T-helper 1 cell treated with Interleukin-12 subunit alpha and Interleukin-12 subunit beta and Interleukin-4 antibody, amounts not matched to agents 30 μg/mL and 1 μg/mL, for 36 hours (primary cell): ENCODE measurements around the gene YWHAB.

Experiments
- H3K27ac Mint-ChIP-seq: one replicate; pipeline ENCODE4 v1.8.0; 2021; ENCODE audit warnings: mild to moderate bottlenecking, mixed read lengths
- H3K27me3 Mint-ChIP-seq: one replicate; pipeline ENCODE4 v1.8.0; 2021; ENCODE audit warnings: low read depth, mixed read lengths
- H3K36me3 Mint-ChIP-seq: one replicate; pipeline ENCODE4 v1.8.0; 2021; ENCODE audit warnings: low read depth, mixed read lengths
- H3K4me1 Mint-ChIP-seq: one replicate; pipeline ENCODE4 v1.8.0; 2021; ENCODE audit warnings: low read depth, mixed read lengths
- H3K4me3 Mint-ChIP-seq: one replicate; pipeline ENCODE4 v1.8.0; 2021; ENCODE audit warnings: mild to moderate bottlenecking, moderate library complexity, mixed read lengths
- H3K9me3 Mint-ChIP-seq: one replicate; pipeline ENCODE4 v1.8.0; 2021; ENCODE audit warnings: mixed read lengths

The YWHAB gene

DNA sequence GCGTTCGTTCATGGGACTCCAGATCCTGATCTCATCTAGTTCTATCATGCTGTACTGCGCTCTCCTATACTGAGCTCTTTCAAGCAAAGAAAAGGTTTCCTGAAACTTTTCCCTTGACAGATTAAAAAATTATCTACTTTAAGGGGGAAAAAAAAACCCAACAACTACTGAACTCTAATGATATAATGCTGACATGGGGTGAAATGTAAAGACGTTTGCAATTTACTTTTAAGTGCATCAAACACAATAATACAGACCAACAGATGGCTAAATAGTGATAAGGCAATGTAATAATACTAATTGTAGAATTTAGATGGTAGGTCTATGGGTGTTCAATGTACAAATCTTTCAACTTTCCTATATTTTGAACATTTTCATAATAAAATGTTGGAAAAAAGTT lies 58.3 kb downstream of the YWHAB start:
- H3K27me3 Mint-ChIP-seq, result no peaks in the 10 kb centered on the region
- H3K4me3 Mint-ChIP-seq, result no peak overlapping the region
- no peaks in the 10 kb centered on the region for H3K9me3 Mint-ChIP-seq
- H3K27ac Mint-ChIP-seq, result no peak overlapping the region
- peaks cover 42% of the 10 kb centered on the region for H3K36me3 Mint-ChIP-seq
- H3K4me1 Mint-ChIP-seq, result no peaks in the 10 kb centered on the region

DNA sequence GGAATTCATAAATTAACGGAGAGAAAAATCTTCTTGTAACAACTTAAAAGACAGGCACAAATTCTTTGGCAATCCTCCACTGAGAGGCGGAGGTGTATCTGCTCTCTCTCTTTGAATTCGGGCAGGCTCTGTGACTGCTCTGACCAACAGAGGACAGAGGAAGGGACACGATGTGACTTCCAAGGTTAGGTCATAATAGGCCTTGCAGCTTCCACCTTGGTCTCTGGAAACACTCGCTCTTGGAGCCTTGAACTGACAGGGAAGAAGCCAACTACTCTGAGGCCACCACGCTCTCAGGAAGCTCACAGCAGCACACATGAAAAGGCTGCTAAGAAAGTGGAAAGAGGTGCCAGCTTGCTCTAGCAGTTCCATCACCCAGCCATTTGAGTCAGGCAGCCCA lies 59.8 kb downstream of the YWHAB start:
- Mint-ChIP-seq H3K4me3 (no peak overlapping the region), H3K4me1 (no peaks in the 10 kb centered on the region), H3K9me3 (no peaks in the 10 kb centered on the region), H3K27ac (no peak overlapping the region), H3K36me3 (peaks cover 48% of the 10 kb centered on the region), H3K27me3 (no peaks in the 10 kb centered on the region)

DNA sequence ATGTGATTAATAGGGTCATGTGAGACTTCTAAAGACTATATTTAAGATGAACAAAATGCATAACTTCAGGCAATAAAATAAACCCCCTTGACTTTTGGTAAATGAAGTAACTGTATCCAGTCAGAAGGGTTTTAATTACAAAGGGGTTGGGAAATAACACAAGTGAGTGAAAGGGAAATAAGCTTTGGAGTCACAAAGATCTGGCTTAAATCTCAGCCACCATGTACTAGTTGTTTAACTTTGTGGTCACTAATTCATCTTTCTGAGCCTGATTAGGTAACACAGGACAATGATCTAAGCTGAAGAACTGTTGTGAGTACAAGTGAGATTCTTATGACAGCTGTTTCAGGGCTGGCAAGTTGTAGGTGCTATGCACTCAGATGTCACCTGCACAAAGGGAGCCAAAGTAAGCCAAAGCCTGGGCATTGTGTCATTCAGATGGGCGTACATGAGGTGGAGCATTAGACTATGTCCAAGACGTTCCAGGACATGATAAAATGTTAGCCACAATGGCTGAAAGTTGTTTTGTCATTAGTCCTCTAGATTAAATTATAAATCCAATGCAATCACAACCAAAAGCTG lies 60.9 kb downstream of the YWHAB start:
- no peak overlapping the region for H3K4me3 Mint-ChIP-seq
- peaks cover 47% of the 10 kb centered on the region for H3K36me3 Mint-ChIP-seq
- no peak overlapping the region for H3K27ac Mint-ChIP-seq
- H3K9me3 Mint-ChIP-seq, result no peaks in the 10 kb centered on the region
- H3K27me3 Mint-ChIP-seq, result no peaks in the 10 kb centered on the region
- no peaks in the 10 kb centered on the region for H3K4me1 Mint-ChIP-seq

DNA sequence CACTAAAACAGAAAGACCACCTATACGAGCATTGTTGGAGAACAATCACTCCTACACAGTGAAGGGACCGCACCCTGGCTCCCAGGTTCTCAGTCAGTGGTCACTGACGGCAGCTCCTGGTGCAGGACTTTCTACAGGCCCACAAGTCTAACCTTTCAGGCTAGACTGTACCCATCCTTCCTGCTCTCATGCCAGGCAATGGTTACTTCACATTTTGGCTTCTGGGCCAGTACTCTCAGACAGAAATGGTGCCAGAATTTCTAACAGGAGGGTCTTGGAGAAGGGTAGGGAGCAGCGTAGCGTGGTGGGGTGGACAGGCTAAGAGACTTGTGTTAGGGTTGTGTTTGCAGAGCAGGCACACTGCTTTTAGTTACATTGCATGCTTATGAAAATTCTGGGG lies 62.6 kb downstream of the YWHAB start:
- H3K27ac Mint-ChIP-seq, result no peak overlapping the region
- H3K4me1 Mint-ChIP-seq, result peaks cover 10% of the 10 kb centered on the region
- no peak overlapping the region for H3K4me3 Mint-ChIP-seq
- peaks cover 48% of the 10 kb centered on the region for H3K36me3 Mint-ChIP-seq
- H3K27me3 Mint-ChIP-seq, result no peaks in the 10 kb centered on the region
- H3K9me3 Mint-ChIP-seq, result no peaks in the 10 kb centered on the region

- no peaks in the 10 kb centered on the region for H3K27me3 Mint-ChIP-seq
- no peaks in the 10 kb centered on the region for H3K9me3 Mint-ChIP-seq
- peaks cover 13% of the 10 kb centered on the region for H3K4me1 Mint-ChIP-seq
- H3K27ac Mint-ChIP-seq, result no peak overlapping the region
- no peak overlapping the region for H3K4me3 Mint-ChIP-seq
- H3K36me3 Mint-ChIP-seq, result peaks cover 50% of the 10 kb centered on the region
Measured at GRCh38 chr20:44948513-44948912, 63.0 kb downstream of the YWHAB start.

GRCh38 chr20:44950368-44950767 lies 64.9 kb downstream of the YWHAB start:
- Mint-ChIP-seq H3K36me3 (peaks cover 57% of the 10 kb centered on the region), H3K4me3 (no peak overlapping the region), H3K27ac (no peak overlapping the region)

DNA sequence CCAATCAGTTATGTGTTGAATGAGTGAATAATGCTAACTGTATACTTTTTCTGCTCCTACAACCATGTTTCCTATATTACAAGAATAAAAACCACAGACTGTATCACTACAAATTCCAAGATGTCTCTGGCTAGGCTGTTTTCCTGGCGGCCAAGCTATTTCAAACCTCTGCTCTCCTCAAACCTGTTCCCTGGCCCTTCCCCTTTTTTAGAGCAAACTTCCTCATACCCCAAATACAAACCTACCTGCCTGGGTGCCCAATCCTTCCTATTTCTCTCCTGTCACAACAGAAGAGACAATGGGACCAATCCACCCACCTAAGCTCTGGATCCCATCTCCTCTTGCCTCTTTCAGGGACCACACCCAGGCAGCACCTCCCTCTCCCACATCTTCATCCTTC lies 67.2 kb downstream of the YWHAB start:
- no peak overlapping the region for H3K4me3 Mint-ChIP-seq
- H3K27me3 Mint-ChIP-seq, result no peaks in the 10 kb centered on the region
- peak overlapping the region; percentile 23 for H3K27ac Mint-ChIP-seq

More at GRCh38 chr20:44950368-44950767, 64.9 kb downstream of the YWHAB start:
- Mint-ChIP-seq H3K4me1 (peaks cover 13% of the 10 kb centered on the region), H3K27me3 (no peaks in the 10 kb centered on the region), H3K9me3 (no peaks in the 10 kb centered on the region)

GRCh38 chr20:44954211-44954610 lies 68.7 kb downstream of the YWHAB start:
- Mint-ChIP-seq H3K9me3 (no peaks in the 10 kb centered on the region), H3K4me1 (peaks cover 35% of the 10 kb centered on the region), H3K27ac (no peak overlapping the region), H3K4me3 (no peak overlapping the region), H3K36me3 (peaks cover 59% of the 10 kb centered on the region), H3K27me3 (no peaks in the 10 kb centered on the region)

More for the DNA sequence above, 67.2 kb downstream of the YWHAB start:
- H3K36me3 Mint-ChIP-seq, result peaks cover 60% of the 10 kb centered on the region
- no peaks in the 10 kb centered on the region for H3K9me3 Mint-ChIP-seq
- H3K4me1 Mint-ChIP-seq, result peaks cover 22% of the 10 kb centered on the region

GRCh38 chr20:44955270-44955669 lies 69.8 kb downstream of the YWHAB start:
- peaks cover 41% of the 10 kb centered on the region for H3K4me1 Mint-ChIP-seq
- H3K36me3 Mint-ChIP-seq, result peaks cover 60% of the 10 kb centered on the region
- no peak overlapping the region for H3K27ac Mint-ChIP-seq
- no peaks in the 10 kb centered on the region for H3K9me3 Mint-ChIP-seq
- H3K4me3 Mint-ChIP-seq, result no peak overlapping the region
- no peaks in the 10 kb centered on the region for H3K27me3 Mint-ChIP-seq

DNA sequence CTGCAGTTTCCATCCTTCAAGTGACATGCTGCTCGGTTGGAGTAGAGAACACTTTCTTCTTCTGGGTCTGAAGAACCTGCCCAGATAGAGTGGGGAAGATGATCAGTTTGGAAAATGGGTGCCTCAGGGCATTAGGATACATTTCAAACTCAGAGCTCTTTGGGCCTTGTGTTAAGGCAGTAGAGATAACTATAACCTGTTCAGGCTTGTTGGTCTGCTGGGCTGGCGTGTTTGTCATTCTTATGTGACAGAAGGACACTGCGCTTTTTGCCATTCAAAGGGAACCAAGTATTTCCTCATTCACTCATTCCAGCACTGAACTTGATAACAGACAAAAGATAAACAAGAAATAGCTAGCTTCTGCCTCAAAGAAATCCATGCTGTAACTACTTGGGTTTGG lies 70.9 kb downstream of the YWHAB start:
- no peak overlapping the region for H3K4me3 Mint-ChIP-seq
- no peak overlapping the region for H3K27ac Mint-ChIP-seq
- H3K4me1 Mint-ChIP-seq, result peaks cover 51% of the 10 kb centered on the region

More for the DNA sequence above, 70.9 kb downstream of the YWHAB start:
- peaks cover 56% of the 10 kb centered on the region for H3K36me3 Mint-ChIP-seq
- H3K27me3 Mint-ChIP-seq, result no peaks in the 10 kb centered on the region
- H3K9me3 Mint-ChIP-seq, result no peaks in the 10 kb centered on the region
